Uterus (tissue), 2 donors: ENCODE results near the gene ZFAND3.

ENCODE experiments used
- POLR2A ChIP-seq, 2 donors: fragments of 450-650 bp; IDR thresholded peaks; one replicate each; pipeline ENCODE4 v1.6.1; 2016; ENCODE audit warnings: antibody characterized with exemption in 2 of 2, mild to moderate bottlenecking in 1 of 2, moderate library complexity in 1 of 2
- TF ChIP-seq, protein P1 (sequence below), 4 experiments: fragments of 200-600 bp in 2 of 4; fragments of 450-650 bp in 2 of 4; sonication (generic) in 2 of 4; IDR thresholded peaks; one replicate each; pipeline ENCODE4 v1.5.1; 2016 to 2019; ENCODE audit warnings: antibody characterized with exemption in 4 of 4, mild to moderate bottlenecking in 2 of 4, moderate library complexity in 1 of 4

DNA sequence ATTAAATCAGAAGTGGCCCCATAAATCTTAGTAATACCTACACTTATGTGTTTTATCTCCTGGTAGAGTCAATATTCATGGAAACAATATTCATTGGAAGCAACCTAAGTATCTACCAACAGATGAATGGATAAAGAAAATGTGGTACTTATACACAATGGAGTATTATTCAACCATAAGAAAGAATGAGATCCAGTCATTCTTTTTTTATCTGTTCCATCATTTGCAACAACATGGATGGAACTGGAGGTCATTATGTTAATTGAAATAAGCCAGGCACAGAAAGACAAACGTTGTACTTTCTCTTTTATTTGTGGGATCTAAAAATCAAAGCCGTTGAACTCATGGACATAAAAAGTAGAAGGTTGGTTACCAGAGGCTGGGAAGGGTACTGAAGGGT is 268.5 kb downstream of the ZFAND3 start:
- TF ChIP-seq, protein P1, sequence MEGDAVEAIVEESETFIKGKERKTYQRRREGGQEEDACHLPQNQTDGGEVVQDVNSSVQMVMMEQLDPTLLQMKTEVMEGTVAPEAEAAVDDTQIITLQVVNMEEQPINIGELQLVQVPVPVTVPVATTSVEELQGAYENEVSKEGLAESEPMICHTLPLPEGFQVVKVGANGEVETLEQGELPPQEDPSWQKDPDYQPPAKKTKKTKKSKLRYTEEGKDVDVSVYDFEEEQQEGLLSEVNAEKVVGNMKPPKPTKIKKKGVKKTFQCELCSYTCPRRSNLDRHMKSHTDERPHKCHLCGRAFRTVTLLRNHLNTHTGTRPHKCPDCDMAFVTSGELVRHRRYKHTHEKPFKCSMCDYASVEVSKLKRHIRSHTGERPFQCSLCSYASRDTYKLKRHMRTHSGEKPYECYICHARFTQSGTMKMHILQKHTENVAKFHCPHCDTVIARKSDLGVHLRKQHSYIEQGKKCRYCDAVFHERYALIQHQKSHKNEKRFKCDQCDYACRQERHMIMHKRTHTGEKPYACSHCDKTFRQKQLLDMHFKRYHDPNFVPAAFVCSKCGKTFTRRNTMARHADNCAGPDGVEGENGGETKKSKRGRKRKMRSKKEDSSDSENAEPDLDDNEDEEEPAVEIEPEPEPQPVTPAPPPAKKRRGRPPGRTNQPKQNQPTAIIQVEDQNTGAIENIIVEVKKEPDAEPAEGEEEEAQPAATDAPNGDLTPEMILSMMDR (IDR thresholded peaks at IDR 0.05): no peak
- no peak for TF ChIP-seq POLR2A (IDR thresholded peaks at IDR 0.05)
